GM12891 (cell line): Measurements from ENCODE around the gene NR5A2.

Source experiments
- DNase-seq: peaks from one replicate; pipeline ENCODE4 v3.0.0; 2011; ENCODE audit warnings: low spot score; ENCODE audit not compliant: insufficient read length
- FAIRE-seq: peaks from 2 replicates; lab custom pipeline; 2011; peaks lifted over from hg19 to GRCh38; lab: Jason Lieb, UNC
- PAX5 ChIP-seq: IDR thresholded peaks from 2 replicates; pipeline ENCODE4 v1.6.1; 2011; ENCODE audit warnings: low read length, moderate library complexity, mild to moderate bottlenecking; ENCODE audit not compliant: insufficient read depth, severe bottlenecking
- POLR2A ChIP-seq: IDR thresholded peaks from 2 replicates; pipeline ENCODE4 v1.6.1; 2011; ENCODE audit warnings: low read depth, low read length, control low read depth
- POLR2AphosphoS5 ChIP-seq: IDR thresholded peaks from 2 replicates; pipeline ENCODE4 v1.6.1; 2011; ENCODE audit warnings: low read depth, low read length, control low read depth
- POU2F2 ChIP-seq: IDR thresholded peaks from 2 replicates; pipeline ENCODE4 v1.6.1; 2011; ENCODE audit warnings: low read depth, mild to moderate bottlenecking, control low read depth, low read length, moderate library complexity
- SPI1 ChIP-seq: IDR thresholded peaks from 2 replicates; pipeline ENCODE4 v1.6.1; 2011; ENCODE audit warnings: low read depth, low read length, control low read depth
- TAF1 ChIP-seq: IDR thresholded peaks from 2 replicates; pipeline ENCODE4 v1.6.1; 2011; ENCODE audit warnings: low read depth, low read length, control low read depth

Gene NR5A2

GRCh38 chr1:200136384-200136783 lies 108.9 kb downstream of the NR5A2 start:
- no peak for TF ChIP-seq SPI1
- TF ChIP-seq POLR2A, result no peak
- TF ChIP-seq POLR2AphosphoS5, result no peak
- TF ChIP-seq TAF1, result no peak
- no peak for TF ChIP-seq POU2F2
- no peak for TF ChIP-seq PAX5
- DNase-seq (no peak), FAIRE-seq (no peak)

GRCh38 chr1:200139661-200140250 lies 112.2 kb downstream of the NR5A2 start:
- no peak for TF ChIP-seq TAF1
- no peak for TF ChIP-seq POLR2AphosphoS5
- no peak for TF ChIP-seq POLR2A
- TF ChIP-seq PAX5, result no peak
- no peak for TF ChIP-seq POU2F2
- no peak for TF ChIP-seq SPI1
- no peak for DNase-seq
- peak; percentile 92 for FAIRE-seq

GRCh38 chr1:200143347-200143746 lies 115.8 kb downstream of the NR5A2 start:
- FAIRE-seq (no peak), DNase-seq (no peak)
- TF ChIP-seq POU2F2 (no peak), TAF1 (no peak), SPI1 (no peak), POLR2A (no peak), POLR2AphosphoS5 (no peak), PAX5 (no peak)

- TF ChIP-seq POLR2A (no peak), POU2F2 (no peak), PAX5 (no peak), TAF1 (no peak), SPI1 (no peak), POLR2AphosphoS5 (no peak)
- no peak for FAIRE-seq
- no peak for DNase-seq
Observed at GRCh38 chr1:200146100-200146499, 118.6 kb downstream of the NR5A2 start.

GRCh38 chr1:200147094-200147493 lies 119.6 kb downstream of the NR5A2 start:
- TF ChIP-seq PAX5 (no peak), POU2F2 (no peak), POLR2A (no peak), POLR2AphosphoS5 (no peak), SPI1 (no peak), TAF1 (no peak)
- DNase-seq, result no peak
- FAIRE-seq, result no peak

GRCh38 chr1:200147742-200148141 lies 120.2 kb downstream of the NR5A2 start:
- no peak for DNase-seq
- FAIRE-seq, result no peak
- TF ChIP-seq POLR2AphosphoS5, result no peak
- no peak for TF ChIP-seq TAF1
- no peak for TF ChIP-seq PAX5
- no peak for TF ChIP-seq POLR2A
- no peak for TF ChIP-seq SPI1
- TF ChIP-seq POU2F2, result no peak

- no peak for DNase-seq
- no peak for TF ChIP-seq TAF1
- TF ChIP-seq POLR2AphosphoS5, result no peak
- TF ChIP-seq POLR2A, result no peak
- no peak for TF ChIP-seq PAX5
- no peak for TF ChIP-seq POU2F2
- TF ChIP-seq SPI1, result no peak
- no peak for FAIRE-seq
Observed at GRCh38 chr1:200150006-200150405, 122.5 kb downstream of the NR5A2 start.

GRCh38 chr1:200150721-200151120 lies 123.2 kb downstream of the NR5A2 start:
- DNase-seq (no peak), FAIRE-seq (peak; percentile 59)
- TF ChIP-seq TAF1 (no peak), SPI1 (no peak), POLR2AphosphoS5 (no peak), PAX5 (no peak), POU2F2 (no peak), POLR2A (no peak)

- DNase-seq (no peak), FAIRE-seq (no peak)
- no peak for TF ChIP-seq TAF1
- TF ChIP-seq POU2F2, result no peak
- no peak for TF ChIP-seq POLR2A
- no peak for TF ChIP-seq SPI1
- TF ChIP-seq POLR2AphosphoS5, result no peak
- no peak for TF ChIP-seq PAX5
Observed at GRCh38 chr1:200152336-200152735, 124.8 kb downstream of the NR5A2 start.

- TF ChIP-seq POU2F2 (peak; percentile 89), POLR2A (no peak)
- peak; percentile 89 for FAIRE-seq
- no peak for DNase-seq
Observed at GRCh38 chr1:200153277-200154055, 126.0 kb downstream of the NR5A2 start.
